GM10847 (cell line): ENCODE data around the gene MT1A.
A peak's percentile ranks its signal among the peaks of the same experiment; 100 is the strongest.

Experiments
- POLR2A ChIP-seq: IDR thresholded peaks from 2 replicates; pipeline ENCODE4 v1.6.1; 2011; ENCODE audit not compliant: insufficient read length; ENCODE audit errors: extremely low read depth

Gene MT1A

GRCh38 chr16:56681939-56682702 lies 43.7 kb downstream of the MT1A start, which contains the start of gene MT1X:
MT1X (plus strand) TSS chr16:56682470; CDS start chr16:56682541, 71 bp downstream.
- TF ChIP-seq POLR2A = peak; percentile 58

GRCh38 chr16:56682703-56683397 lies 44.4 kb downstream of the MT1A start:
- TF ChIP-seq POLR2A = no peak

GRCh38 chr16:56683424-56684172 lies 45.1 kb downstream of the MT1A start:
- TF ChIP-seq POLR2A = no peak

- no peak for TF ChIP-seq POLR2A
Observed at GRCh38 chr16:56684256-56684925, 45.9 kb downstream of the MT1A start.

- no peak for TF ChIP-seq POLR2A
Observed at GRCh38 chr16:56684926-56685590, 46.6 kb downstream of the MT1A start.

DNA sequence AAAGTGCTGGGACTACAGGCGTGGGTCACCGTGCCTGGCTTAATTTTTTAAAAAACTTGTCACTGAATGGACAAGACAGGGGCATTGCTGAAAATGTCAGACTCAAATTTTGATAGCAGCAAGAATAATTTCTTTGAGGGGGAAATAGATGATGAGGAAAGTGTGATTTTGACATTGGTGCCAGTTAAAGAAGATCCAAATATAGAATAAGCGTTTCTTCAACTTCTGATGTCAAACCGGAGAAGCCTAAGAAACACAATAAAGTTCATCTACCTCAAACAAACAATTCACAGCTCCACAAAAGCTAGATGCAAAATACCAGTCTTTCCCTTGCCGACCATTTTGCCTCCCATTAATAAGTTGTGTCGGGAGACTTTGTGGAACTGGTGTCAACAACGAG lies 48.3 kb downstream of the MT1A start:
- TF ChIP-seq POLR2A = no peak

DNA sequence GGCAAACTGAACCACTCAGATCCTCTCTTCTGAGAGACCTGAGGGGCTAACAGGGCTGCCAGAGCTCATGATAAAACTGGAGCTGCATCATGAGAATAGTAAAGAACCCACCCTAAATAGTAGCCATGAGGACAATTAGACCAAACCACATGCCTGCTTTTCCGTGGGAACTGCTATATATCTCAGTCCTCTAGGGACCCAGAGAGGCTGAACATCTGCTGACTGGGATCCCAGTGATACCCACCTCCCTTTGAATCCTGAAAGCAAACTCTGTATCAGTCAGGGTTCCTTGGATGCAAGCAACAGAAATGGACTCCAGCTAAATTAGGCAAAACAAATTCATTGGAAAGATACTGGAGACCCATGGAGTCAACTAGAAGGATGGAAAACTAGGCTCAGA lies 50.3 kb downstream of the MT1A start:
- no peak for TF ChIP-seq POLR2A

DNA sequence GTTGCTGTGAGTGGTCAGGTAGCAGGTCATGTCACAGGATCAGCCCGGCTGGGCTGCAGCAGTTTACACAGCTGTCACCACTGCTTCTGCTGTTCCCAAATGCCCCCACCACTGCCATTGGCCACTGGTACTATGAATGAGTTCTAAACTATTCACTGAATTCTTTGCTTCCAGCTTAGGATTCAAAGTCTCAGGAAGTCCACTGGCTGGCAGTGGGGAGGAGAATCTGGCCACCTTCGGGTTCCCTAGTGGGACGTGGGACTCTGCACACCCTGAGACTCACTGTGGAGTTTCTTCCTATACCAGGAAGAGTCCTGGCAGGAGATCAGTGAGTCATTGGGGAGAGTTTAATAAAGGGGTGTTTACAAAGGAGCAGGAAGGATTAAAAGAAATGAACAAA lies 50.7 kb downstream of the MT1A start:
- no peak for TF ChIP-seq POLR2A
